Left ventricle myocardium inferior (tissue), 1 donor: ENCODE results near the gene PPL. TPM values are rescaled to one million over a fixed set of nuclear protein-coding genes. Genes with fewer than 3 reads are reported as not detected.
"Not testable (repeated sequence)": the region's sequence is repeated elsewhere in the genome, so short reads cannot be mapped to it uniquely, and the experiment has no call there.

Experiments
- DNase-seq: peaks from one replicate; pipeline ENCODE4 v3.0.0-alpha.2; 2020
- H3K27ac ChIP-seq: fragments of 200-600 bp; replicated peaks from 2 replicates; pipeline ENCODE4 v1.8.0; 2021
- H3K27me3 ChIP-seq: fragments of 200-600 bp; 2 replicates; pipeline ENCODE4 v1.8.0; 2021; ENCODE audit warnings: low read depth
- H3K36me3 ChIP-seq: fragments of 200-600 bp; 2 replicates; pipeline ENCODE4 v1.8.0; 2021
- H3K4me1 ChIP-seq: fragments of 200-600 bp; 2 replicates; pipeline ENCODE4 v1.8.0; 2021
- H3K4me3 ChIP-seq: fragments of 200-600 bp; 2 replicates; pipeline ENCODE4 v1.8.0; 2021; ENCODE audit warnings: mild to moderate bottlenecking, moderate library complexity
- H3K9me3 ChIP-seq: fragments of 200-600 bp; replicated peaks from 2 replicates; pipeline ENCODE4 v1.8.0; 2021
- CTCF ChIP-seq: fragments of 200-600 bp; IDR thresholded peaks from 2 replicates; pipeline ENCODE4 v1.8.0; 2021; ENCODE audit warnings: antibody characterized with exemption, mild to moderate bottlenecking, borderline replicate concordance
- intact Hi-C: fragments of 100-400 bp; cut with micrococcal nuclease; formaldehyde crosslinking; loops from one replicate; pipeline ENCODE4 v1.11.0; 2022
- total RNA-seq: library from RNA; stranded (reverse); fragmentation: NEBNext Ultra II Directional; extraction: Animal tissue kit (Norgen Biotek cat#: 25700); gene quantifications from one replicate; pipeline ENCODE4 v1.2.1, GENCODE V29; 2021
- donor health status: DM: no; HTN: yes; CAD: no; lungs with severe emphysema.

The PPL gene
- total RNA-seq, 1 donor from 2014 or later, result 7.6 TPM

- H3K4me1 ChIP-seq, result peaks cover 5% of the 10 kb centered on the region
- H3K27ac ChIP-seq, result no peak overlapping the region
- H3K36me3 ChIP-seq, result no peaks in the 10 kb centered on the region
- DNase-seq, result no peak
- H3K9me3 ChIP-seq, result peaks cover 10% of the 10 kb centered on the region
- TF ChIP-seq CTCF, result no peak
- no peaks in the 10 kb centered on the region for H3K27me3 ChIP-seq
- H3K4me3 ChIP-seq, result no peak overlapping the region
- intact Hi-C loops, result no loop called here
Measured at GRCh38 chr16:4972938-4973587, 36.1 kb upstream of the PPL start.

GRCh38 chr16:4970010-4970409 lies 33.1 kb upstream of the PPL start:
- DNase-seq, result no peak
- Histone ChIP-seq H3K4me1 (peaks cover 5% of the 10 kb centered on the region), H3K27me3 (no peaks in the 10 kb centered on the region), H3K4me3 (no peak overlapping the region), H3K27ac (no peak overlapping the region), H3K9me3 (no peaks in the 10 kb centered on the region), H3K36me3 (no peaks in the 10 kb centered on the region)
- TF ChIP-seq CTCF, result no peak
- intact Hi-C loops, result no loop called here

GRCh38 chr16:4968879-4969483 lies 32.0 kb upstream of the PPL start:
- Histone ChIP-seq H3K4me3 (no peak overlapping the region), H3K27me3 (no peaks in the 10 kb centered on the region), H3K36me3 (no peaks in the 10 kb centered on the region), H3K9me3 (no peaks in the 10 kb centered on the region), H3K4me1 (peaks cover 5% of the 10 kb centered on the region), H3K27ac (peak overlapping the region; percentile 23)
- no peak for DNase-seq
- no peak for TF ChIP-seq CTCF
- intact Hi-C loops, result no loop called here

GRCh38 chr16:4968278-4968677 lies 31.3 kb upstream of the PPL start:
- H3K4me3 ChIP-seq, intact Hi-C loops, H3K9me3 ChIP-seq, H3K4me1 ChIP-seq, H3K36me3 ChIP-seq, H3K27me3 ChIP-seq, DNase-seq: not testable (repeated sequence)
- peak overlapping the region; percentile 23 for H3K27ac ChIP-seq

GRCh38 chr16:4966736-4967453 lies 29.9 kb upstream of the PPL start:
- no peaks in the 10 kb centered on the region for H3K36me3 ChIP-seq
- no peak overlapping the region for H3K27ac ChIP-seq
- intact Hi-C loops, result no loop called here
- no peak for TF ChIP-seq CTCF
- no peaks in the 10 kb centered on the region for H3K27me3 ChIP-seq
- peaks cover 5% of the 10 kb centered on the region for H3K4me1 ChIP-seq
- no peaks in the 10 kb centered on the region for H3K9me3 ChIP-seq
- DNase-seq, result no peak
- H3K4me3 ChIP-seq, result no peak overlapping the region

GRCh38 chr16:4963527-4963926 lies 26.6 kb upstream of the PPL start:
- DNase-seq, H3K4me1 ChIP-seq, H3K9me3 ChIP-seq, H3K27ac ChIP-seq, H3K4me3 ChIP-seq, intact Hi-C loops, H3K36me3 ChIP-seq, H3K27me3 ChIP-seq: not testable (repeated sequence)
